GM18526 (cell line): ENCODE data around the gene EML4.

ENCODE experiments used
- POLR2A ChIP-seq: IDR thresholded peaks from 3 replicates; pipeline ENCODE4 v1.6.1; 2011; ENCODE audit not compliant: insufficient read length; ENCODE audit errors: extremely low read depth

EML4 gene, protein sequence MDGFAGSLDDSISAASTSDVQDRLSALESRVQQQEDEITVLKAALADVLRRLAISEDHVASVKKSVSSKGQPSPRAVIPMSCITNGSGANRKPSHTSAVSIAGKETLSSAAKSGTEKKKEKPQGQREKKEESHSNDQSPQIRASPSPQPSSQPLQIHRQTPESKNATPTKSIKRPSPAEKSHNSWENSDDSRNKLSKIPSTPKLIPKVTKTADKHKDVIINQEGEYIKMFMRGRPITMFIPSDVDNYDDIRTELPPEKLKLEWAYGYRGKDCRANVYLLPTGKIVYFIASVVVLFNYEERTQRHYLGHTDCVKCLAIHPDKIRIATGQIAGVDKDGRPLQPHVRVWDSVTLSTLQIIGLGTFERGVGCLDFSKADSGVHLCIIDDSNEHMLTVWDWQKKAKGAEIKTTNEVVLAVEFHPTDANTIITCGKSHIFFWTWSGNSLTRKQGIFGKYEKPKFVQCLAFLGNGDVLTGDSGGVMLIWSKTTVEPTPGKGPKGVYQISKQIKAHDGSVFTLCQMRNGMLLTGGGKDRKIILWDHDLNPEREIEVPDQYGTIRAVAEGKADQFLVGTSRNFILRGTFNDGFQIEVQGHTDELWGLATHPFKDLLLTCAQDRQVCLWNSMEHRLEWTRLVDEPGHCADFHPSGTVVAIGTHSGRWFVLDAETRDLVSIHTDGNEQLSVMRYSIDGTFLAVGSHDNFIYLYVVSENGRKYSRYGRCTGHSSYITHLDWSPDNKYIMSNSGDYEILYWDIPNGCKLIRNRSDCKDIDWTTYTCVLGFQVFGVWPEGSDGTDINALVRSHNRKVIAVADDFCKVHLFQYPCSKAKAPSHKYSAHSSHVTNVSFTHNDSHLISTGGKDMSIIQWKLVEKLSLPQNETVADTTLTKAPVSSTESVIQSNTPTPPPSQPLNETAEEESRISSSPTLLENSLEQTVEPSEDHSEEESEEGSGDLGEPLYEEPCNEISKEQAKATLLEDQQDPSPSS

DNA sequence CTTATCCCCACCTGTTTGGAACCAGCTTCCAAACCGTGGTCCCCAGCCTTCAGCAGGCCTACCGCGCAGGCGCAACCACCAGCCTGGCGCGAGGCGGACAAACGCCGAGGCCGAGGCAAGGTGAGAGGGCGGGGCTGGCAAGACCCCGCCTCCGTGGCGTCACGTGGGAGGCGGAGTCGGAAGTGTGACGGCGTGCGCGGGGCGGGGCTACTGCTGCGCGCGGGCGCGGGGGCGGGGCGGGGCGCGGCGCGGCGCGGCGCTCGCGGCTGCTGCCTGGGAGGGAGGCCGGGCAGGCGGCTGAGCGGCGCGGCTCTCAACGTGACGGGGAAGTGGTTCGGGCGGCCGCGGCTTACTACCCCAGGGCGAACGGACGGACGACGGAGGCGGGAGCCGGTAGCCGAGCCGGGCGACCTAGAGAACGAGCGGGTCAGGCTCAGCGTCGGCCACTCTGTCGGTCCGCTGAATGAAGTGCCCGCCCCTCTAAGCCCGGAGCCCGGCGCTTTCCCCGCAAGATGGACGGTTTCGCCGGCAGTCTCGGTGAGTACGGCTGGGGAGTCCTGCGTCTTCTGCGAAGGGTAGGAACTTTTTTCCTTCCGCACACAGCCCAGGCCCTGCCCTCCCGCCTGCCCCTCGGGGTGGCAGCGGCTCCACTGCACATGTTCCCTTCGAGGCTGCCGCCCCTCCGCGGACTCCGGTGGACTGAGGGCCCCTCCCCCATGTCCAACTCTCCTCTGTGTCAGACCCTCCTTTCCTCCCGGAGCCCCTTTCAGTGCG is at the start of gene EML4:
TSS of gene EML4 (plus strand) at position 254 of the 774 bp plus-strand sequence. CDS start at position 513, 259 bp downstream.
- peak; percentile 70 for TF ChIP-seq POLR2A

- TF ChIP-seq POLR2A: no peak
Measured at GRCh38 chr2:42123426-42123825, 45.7 kb upstream of the EML4 start.

GRCh38 chr2:42124011-42124785 is 45.0 kb upstream of the EML4 start:
- no peak for TF ChIP-seq POLR2A

GRCh38 chr2:42125841-42126594 is 43.1 kb upstream of the EML4 start:
- TF ChIP-seq POLR2A: no peak

GRCh38 chr2:42127425-42128424 is 41.4 kb upstream of the EML4 start:
- no peak for TF ChIP-seq POLR2A

GRCh38 chr2:42128721-42129486 is 40.2 kb upstream of the EML4 start:
- TF ChIP-seq POLR2A: no peak

GRCh38 chr2:42129487-42129852 is 39.7 kb upstream of the EML4 start:
- TF ChIP-seq POLR2A: no peak

DNA sequence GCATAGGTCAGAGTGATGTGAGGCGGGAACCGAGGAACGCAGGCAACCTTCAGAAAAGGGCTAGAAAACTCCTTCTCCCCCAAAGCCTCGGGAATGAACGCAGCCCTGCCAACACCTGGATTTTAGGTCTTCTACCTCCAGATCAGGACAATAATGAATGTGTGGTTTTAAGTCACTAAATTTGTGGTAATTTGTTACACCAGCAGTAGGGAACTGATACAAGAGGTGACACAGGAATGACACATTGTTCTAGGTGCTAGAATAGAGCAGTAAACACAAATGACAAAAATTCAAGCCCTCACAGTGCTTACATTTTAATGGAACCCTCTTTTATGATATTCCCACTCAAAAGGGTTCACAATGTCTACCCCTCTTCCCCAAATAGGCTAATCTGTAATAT is 39.2 kb upstream of the EML4 start:
- no peak for TF ChIP-seq POLR2A

- no peak for TF ChIP-seq POLR2A
Measured at GRCh38 chr2:42132191-42132965, 36.8 kb upstream of the EML4 start.

DNA sequence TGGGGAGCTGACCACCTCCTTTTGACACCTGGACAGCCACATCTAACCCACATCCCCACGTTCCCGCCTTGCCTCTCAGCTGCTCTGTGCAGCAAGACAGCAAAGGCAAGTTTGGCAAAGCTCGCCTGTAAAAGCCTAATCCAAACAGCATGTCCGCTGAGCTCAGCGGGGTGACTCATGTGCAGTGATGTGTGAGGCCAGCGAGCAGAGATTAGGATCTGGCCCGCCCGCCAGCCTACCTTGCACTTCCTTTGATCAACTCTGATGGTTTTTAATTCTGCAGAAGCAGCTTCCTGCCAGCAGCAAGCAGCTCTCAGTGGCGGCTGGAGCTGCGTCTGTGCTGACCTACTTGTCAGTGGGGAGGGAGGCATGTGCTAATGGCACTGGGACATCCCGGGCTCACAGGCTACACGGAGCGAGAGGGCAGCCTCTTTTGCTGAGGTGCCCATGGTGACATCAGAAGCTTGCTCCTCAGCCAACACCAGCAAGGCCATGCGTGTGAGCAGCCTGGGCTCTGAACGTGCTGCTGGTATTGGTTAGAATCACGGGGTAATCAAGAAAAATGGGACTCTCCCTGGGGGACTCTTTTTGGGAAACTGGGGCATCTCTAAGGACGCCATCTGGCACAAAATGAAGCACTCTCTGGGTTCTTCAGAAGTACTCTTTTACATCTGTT is 36.0 kb upstream of the EML4 start:
- TF ChIP-seq POLR2A: peak; percentile 17
